Astrocyte of the cerebellum (primary cell): Measurements from ENCODE around the gene DUSP10.
A peak's percentile ranks its signal among the peaks of the same experiment; 100 is the strongest.

ENCODE experiments used
- DNase-seq: peaks from one replicate; pipeline ENCODE4 v3.0.0-alpha.2; 2011; ENCODE audit warnings: low read depth
- H3K4me3 ChIP-seq: 2 replicates; pipeline ENCODE4 v1.5.1; 2011; ENCODE audit warnings: mild to moderate bottlenecking, low read depth, low read length, moderate library complexity
- CTCF ChIP-seq: IDR thresholded peaks from 2 replicates; pipeline ENCODE4 v1.5.1; 2012; ENCODE audit warnings: low read length, low read depth, moderate library complexity, mild to moderate bottlenecking; ENCODE audit errors: missing control alignments
- in situ Hi-C: cut with HindIII; loops from 2 replicates; pipeline ENCODE4 v1.10.0; 2017; ENCODE audit warnings: low sequenced_read_pairs

DUSP10 gene

GRCh38 chr1:221672239-221672645 is 69.6 kb downstream of the DUSP10 start:
- DNase-seq = peak; percentile 19
- H3K4me3 ChIP-seq = no peak overlapping the region
- in situ Hi-C loops = loop anchor here (5.0 kb wide), 1 partner anchor 75 kb away; no protein-coding TSS in a partner anchor
- TF ChIP-seq CTCF = no peak

- no peak overlapping the region for H3K4me3 ChIP-seq
- in situ Hi-C loops = loop anchor here (5.0 kb wide), 1 partner anchor 73 kb away; no protein-coding TSS in a partner anchor
- no peak for DNase-seq
- no peak for TF ChIP-seq CTCF
Observed at GRCh38 chr1:221670081-221670480, 71.8 kb downstream of the DUSP10 start.

GRCh38 chr1:221669441-221669840 is 72.4 kb downstream of the DUSP10 start:
- no peak for TF ChIP-seq CTCF
- in situ Hi-C loops = no loop called here
- no peak overlapping the region for H3K4me3 ChIP-seq

GRCh38 chr1:221667504-221667903 is 74.4 kb downstream of the DUSP10 start:
- peak; percentile 27 for DNase-seq
- in situ Hi-C loops = no loop called here
- no peak overlapping the region for H3K4me3 ChIP-seq
- no peak for TF ChIP-seq CTCF

More at GRCh38 chr1:221669441-221669840, 72.4 kb downstream of the DUSP10 start:
- no peak for DNase-seq

GRCh38 chr1:221664253-221664652 is 77.6 kb downstream of the DUSP10 start:
- in situ Hi-C loops = no loop called here
- H3K4me3 ChIP-seq = no peak overlapping the region
- no peak for TF ChIP-seq CTCF
- DNase-seq = no peak

- in situ Hi-C loops = no loop called here
- H3K4me3 ChIP-seq = no peak overlapping the region
- no peak for TF ChIP-seq CTCF
- DNase-seq = no peak
Observed at GRCh38 chr1:221663321-221663720, 78.6 kb downstream of the DUSP10 start.
